GM12891 (cell line): ENCODE measurements around the gene CA10.

Experiments used
- DNase-seq: peaks from one replicate; pipeline ENCODE4 v3.0.0; 2011; ENCODE audit warnings: low spot score; ENCODE audit not compliant: insufficient read length
- FAIRE-seq: peaks from 2 replicates; lab custom pipeline; 2011; peaks lifted over from hg19 to GRCh38; lab: Jason Lieb, UNC
- PAX5 ChIP-seq: IDR thresholded peaks from 2 replicates; pipeline ENCODE4 v1.6.1; 2011; ENCODE audit warnings: low read length, moderate library complexity, mild to moderate bottlenecking; ENCODE audit not compliant: insufficient read depth, severe bottlenecking
- POLR2A ChIP-seq: IDR thresholded peaks from 2 replicates; pipeline ENCODE4 v1.6.1; 2011; ENCODE audit warnings: low read depth, low read length, control low read depth
- POLR2AphosphoS5 ChIP-seq: IDR thresholded peaks from 2 replicates; pipeline ENCODE4 v1.6.1; 2011; ENCODE audit warnings: low read depth, low read length, control low read depth
- POU2F2 ChIP-seq: IDR thresholded peaks from 2 replicates; pipeline ENCODE4 v1.6.1; 2011; ENCODE audit warnings: low read depth, mild to moderate bottlenecking, control low read depth, low read length, moderate library complexity
- SPI1 ChIP-seq: IDR thresholded peaks from 2 replicates; pipeline ENCODE4 v1.6.1; 2011; ENCODE audit warnings: low read depth, low read length, control low read depth
- TAF1 ChIP-seq: IDR thresholded peaks from 2 replicates; pipeline ENCODE4 v1.6.1; 2011; ENCODE audit warnings: low read depth, low read length, control low read depth

CA10 gene

GRCh38 chr17:51657224-51657623, 501.3 kb downstream of the CA10 start:
- TF ChIP-seq POLR2A (no peak), TAF1 (no peak), SPI1 (no peak), POU2F2 (no peak), POLR2AphosphoS5 (no peak), PAX5 (no peak)
- DNase-seq (no peak), FAIRE-seq (no peak)

DNA sequence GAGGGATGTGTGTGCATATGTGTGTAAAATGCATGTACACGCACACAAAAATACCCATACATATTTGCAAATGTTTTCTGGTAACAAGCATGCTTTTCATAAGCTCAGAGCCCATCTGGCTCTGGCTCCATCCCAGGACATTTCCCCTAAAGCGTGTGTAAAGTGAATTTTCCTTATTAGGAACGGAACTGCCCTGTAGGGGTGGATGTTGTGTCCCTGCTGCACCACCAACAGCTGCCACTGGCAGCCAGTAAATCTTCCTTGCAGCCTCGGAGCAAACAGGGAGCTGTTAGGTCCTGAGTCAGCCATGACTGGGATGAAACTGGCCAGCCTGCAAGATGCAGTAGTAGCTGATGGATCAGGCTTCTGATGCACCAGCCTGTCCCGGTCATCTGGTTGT, 504.6 kb downstream of the CA10 start:
- no peak for TF ChIP-seq POU2F2
- no peak for TF ChIP-seq PAX5
- TF ChIP-seq POLR2A, result no peak
- TF ChIP-seq SPI1, result no peak
- no peak for TF ChIP-seq TAF1
- no peak for TF ChIP-seq POLR2AphosphoS5
- FAIRE-seq (no peak), DNase-seq (no peak)

DNA sequence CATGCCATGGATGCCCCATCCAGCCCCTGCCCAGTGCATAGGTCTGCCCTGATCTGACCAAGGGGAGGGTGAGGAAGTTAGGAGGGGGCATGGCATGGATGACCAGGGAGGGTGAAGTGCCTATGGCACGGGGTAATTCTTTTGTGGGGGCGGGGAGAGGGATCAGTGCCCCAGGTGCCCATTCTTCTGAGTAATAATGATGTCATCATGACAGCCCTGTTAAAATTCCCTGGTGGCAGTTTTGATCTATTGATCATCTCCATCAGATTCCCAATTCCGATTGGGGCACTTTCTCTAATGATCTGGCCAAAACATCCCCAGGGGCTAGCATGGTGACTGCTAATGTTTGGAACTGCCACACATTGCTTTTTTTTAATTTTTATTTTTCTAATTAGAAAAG, 506.0 kb downstream of the CA10 start:
- no peak for DNase-seq
- TF ChIP-seq SPI1 (no peak), PAX5 (no peak), TAF1 (no peak)
- no peak for FAIRE-seq

- DNase-seq (no peak), FAIRE-seq (no peak)
- no peak for TF ChIP-seq POU2F2
- no peak for TF ChIP-seq TAF1
- TF ChIP-seq POLR2A, result no peak
- TF ChIP-seq SPI1, result no peak
- no peak for TF ChIP-seq POLR2AphosphoS5
- TF ChIP-seq PAX5, result no peak
Measured at GRCh38 chr17:51651513-51652298, 506.8 kb downstream of the CA10 start.

DNA sequence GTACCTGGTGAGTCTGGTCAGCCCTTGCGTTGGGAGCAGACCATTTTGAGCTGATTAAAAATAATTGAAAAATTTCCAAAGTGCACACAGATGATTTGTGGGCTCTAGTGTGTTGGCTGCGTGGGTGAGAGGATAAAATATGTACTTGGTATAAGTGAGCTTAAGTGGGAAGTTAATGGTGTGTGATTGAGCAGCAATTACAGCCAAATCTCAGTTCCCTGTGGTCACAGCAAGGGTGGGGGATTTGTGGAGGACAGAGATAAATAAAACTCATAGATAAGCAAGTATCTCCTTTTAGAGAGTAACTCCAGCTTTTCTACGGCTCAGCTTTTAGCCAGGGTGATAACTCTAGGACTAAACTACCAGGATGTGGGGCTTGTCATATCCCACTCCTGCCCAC, 507.7 kb downstream of the CA10 start:
- no peak for TF ChIP-seq POU2F2
- no peak for TF ChIP-seq PAX5
- TF ChIP-seq SPI1, result no peak
- TF ChIP-seq POLR2AphosphoS5, result no peak
- TF ChIP-seq POLR2A, result no peak
- TF ChIP-seq TAF1, result no peak
- DNase-seq (no peak), FAIRE-seq (no peak)

DNA sequence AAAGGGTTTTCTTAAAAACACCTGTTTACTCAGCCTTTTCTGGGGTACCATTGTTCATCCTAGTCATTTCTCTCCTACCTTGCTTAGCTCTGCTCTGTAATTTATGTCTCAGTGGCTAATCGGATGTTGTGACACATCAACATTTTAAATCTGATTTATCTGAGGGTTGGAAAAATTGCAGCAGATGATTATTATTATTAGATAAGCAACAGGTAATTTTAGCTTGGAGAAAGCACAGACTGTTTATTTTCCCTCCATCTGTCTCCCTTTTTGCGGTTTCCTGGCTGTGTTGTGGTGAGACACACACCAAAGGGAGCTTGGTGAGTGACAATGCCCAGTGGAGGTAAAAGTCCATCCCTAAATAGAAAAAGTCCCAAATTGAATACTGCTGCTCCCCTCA, 508.3 kb downstream of the CA10 start:
- DNase-seq (no peak), FAIRE-seq (no peak)
- TF ChIP-seq TAF1 (no peak), POU2F2 (no peak), PAX5 (no peak), POLR2AphosphoS5 (no peak), SPI1 (no peak), POLR2A (no peak)

DNA sequence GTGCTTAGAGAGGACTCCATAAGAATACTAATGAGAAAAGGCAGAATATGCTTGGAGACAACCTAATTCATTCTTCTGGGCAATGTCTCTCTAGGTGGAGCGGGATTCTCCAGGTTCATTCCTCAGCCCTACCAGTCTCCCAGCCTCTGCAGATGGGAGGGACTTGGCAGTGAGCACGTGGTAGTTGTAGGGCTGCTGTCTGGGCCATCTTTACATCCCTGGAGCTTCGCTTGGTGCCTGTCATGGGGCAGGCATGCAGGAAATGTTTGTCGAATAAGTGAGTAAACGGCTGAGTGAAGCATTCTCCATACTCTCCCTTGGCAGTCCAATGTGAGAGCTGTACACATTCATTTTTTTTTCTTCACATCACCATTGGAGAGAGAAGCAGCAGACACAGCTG, 510.7 kb downstream of the CA10 start:
- FAIRE-seq (no peak), DNase-seq (no peak)
- TF ChIP-seq POLR2AphosphoS5 (no peak), PAX5 (no peak), TAF1 (no peak), SPI1 (no peak), POU2F2 (no peak), POLR2A (no peak)

GRCh38 chr17:51647067-51647466, 511.4 kb downstream of the CA10 start:
- FAIRE-seq (no peak), DNase-seq (no peak)
- no peak for TF ChIP-seq PAX5
- no peak for TF ChIP-seq SPI1
- no peak for TF ChIP-seq POLR2A
- no peak for TF ChIP-seq TAF1
- no peak for TF ChIP-seq POLR2AphosphoS5
- TF ChIP-seq POU2F2, result no peak

DNA sequence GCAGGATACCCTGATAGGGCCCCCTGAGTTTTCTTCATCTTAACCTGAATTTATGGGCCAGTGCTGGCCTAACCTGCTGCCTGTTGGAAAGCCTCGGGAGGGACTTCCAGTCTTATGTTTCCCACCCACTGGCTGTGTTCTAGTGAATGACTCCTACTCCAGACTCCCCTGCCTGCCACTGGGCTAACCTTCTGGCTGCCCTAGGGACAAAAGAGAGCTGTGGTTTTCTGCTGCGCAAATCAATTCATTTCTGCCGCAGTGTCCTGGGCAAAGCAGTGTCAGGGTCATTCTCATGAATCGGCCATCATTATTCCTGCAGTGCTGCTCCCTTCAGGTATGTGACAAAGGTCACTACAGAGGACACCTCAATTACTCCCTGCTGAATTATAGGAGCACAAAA, 512.0 kb downstream of the CA10 start:
- DNase-seq (no peak), FAIRE-seq (no peak)
- TF ChIP-seq TAF1 (no peak), POLR2AphosphoS5 (no peak), SPI1 (no peak), POU2F2 (no peak), POLR2A (no peak), PAX5 (no peak)
